ENCODE measurements around the gene OR52A1. TPM values are rescaled to one million over a fixed set of nuclear protein-coding genes. Genes with fewer than 3 reads are reported as not detected.

OR52A1 gene
- total RNA-seq, 1 experiment from 2014 or later, result 0.42 TPM

GRCh38 chr11:5200582-5200981 is 46.0 kb upstream of the OR52A1 start, which contains the start of gene OR51V1:
Gene OR51V1 (minus strand): TSS chr11:5200682. CDS start chr11:5200682, 0 bp downstream.
- no peak for TF ChIP-seq CTCF (conservative IDR thresholded peaks at IDR 0.05)
- no peak within 1 kb of the TSS for H3K9ac ChIP-seq (ENCODE audit: extremely low read depth, insufficient read length, low read length)
- H2AK5ac ChIP-seq (ENCODE audit: insufficient read length, low read length), result no peak within 1 kb of the TSS
- H2BK120ac ChIP-seq (ENCODE audit: low read depth, low read length, poor library complexity, severe bottlenecking), result no peak within 1 kb of the TSS
- H2BK15ac ChIP-seq (ENCODE audit: low read depth, low read length), result no peak within 1 kb of the TSS
- DNase-seq, result no peak
- H3K23me2 ChIP-seq (ENCODE audit: insufficient read length, low read depth, low read length, poor library complexity, severe bottlenecking), result no peaks in the 10 kb centered on the region
- H3K4me2 ChIP-seq (ENCODE audit: insufficient read depth, insufficient read length, low read length), result no peak within 1 kb of the TSS
- no peak within 1 kb of the TSS for H2BK5ac ChIP-seq (ENCODE audit: insufficient read length, low read length)
- no peak within 1 kb of the TSS for H3K18ac ChIP-seq (ENCODE audit: insufficient read length, low read depth, low read length)
- H4K20me1 ChIP-seq (ENCODE audit: control insufficient read depth, insufficient read depth, insufficient read length), result no peaks in the 10 kb centered on the region
- no peak within 1 kb of the TSS for H2AFZ ChIP-seq (ENCODE audit: low read length)
- H3K9me3 ChIP-seq (ENCODE audit: control insufficient read depth, low read depth, low read length), result no peaks in the 10 kb centered on the region
- no peaks in the 10 kb centered on the region for H3K36me3 Mint-ChIP-seq (ENCODE audit: insufficient read depth in 1 of 3, low read depth in 3 of 3)
- H3T11ph ChIP-seq (ENCODE audit: low read length), result no peak within 1 kb of the TSS
- H4K5ac ChIP-seq (ENCODE audit: insufficient read length, low read depth, low read length), result no peak within 1 kb of the TSS
- H3K27ac ChIP-seq (ENCODE audit: insufficient read length, low read depth, low read length), result no peak within 1 kb of the TSS
- no peaks in the 10 kb centered on the region for H3K27me3 ChIP-seq (ENCODE audit: insufficient read depth, low read length)
- H3K4me1 Mint-ChIP-seq, result peaks cover 0 to 3% of the 10 kb centered on the region in 2 experiments; a peak in 3 of 4 replicates
- no peaks in the 10 kb centered on the region for H3K4me1 ChIP-seq (ENCODE audit: insufficient read depth, low read length)
- H3K27ac Mint-ChIP-seq, result no peak within 1 kb of the TSS; a peak in 1 of 7 replicates
- H3K23ac ChIP-seq (ENCODE audit: insufficient read length, low read depth, low read length), result no peak within 1 kb of the TSS
- H3K79me2 ChIP-seq (ENCODE audit: insufficient read depth, low read length), result no peaks in the 10 kb centered on the region
- no peak within 1 kb of the TSS for H4K91ac ChIP-seq (ENCODE audit: insufficient read length, low read depth, low read length)
- no peak within 1 kb of the TSS for H3K56ac ChIP-seq (ENCODE audit: insufficient read length, low read depth, low read length)
- H3K79me1 ChIP-seq (ENCODE audit: insufficient read depth, low read depth, low read length, poor library complexity, severe bottlenecking), result no peaks in the 10 kb centered on the region
- no peak within 1 kb of the TSS for H4K8ac ChIP-seq (replicated peaks; ENCODE audit: insufficient read length, low read depth, low read length)
- no peak within 1 kb of the TSS for H2BK20ac ChIP-seq (ENCODE audit: low read depth, low read length, poor library complexity, severe bottlenecking)
- H2BK12ac ChIP-seq (ENCODE audit: insufficient read length, low read depth, low read length), result no peak within 1 kb of the TSS
- H3K27me3 Mint-ChIP-seq (ENCODE audit: low read depth), result no peaks in the 10 kb centered on the region
- no peaks in the 10 kb centered on the region for H3K9me3 Mint-ChIP-seq
- no peak within 1 kb of the TSS for H3K4me3 Mint-ChIP-seq
- no peak within 1 kb of the TSS for H3K14ac ChIP-seq (ENCODE audit: insufficient read depth, low read length)
- WGBS (ENCODE audit: extremely low coverage, insufficient read length, low lambda C conversion rate), result no CpG with 5 or more reads among the region's 1 CpG
- H3K4ac ChIP-seq (ENCODE audit: low read depth, low read length), result no peak within 1 kb of the TSS

Measured in H9 (cell line).